Testis (tissue), 2 donors: ENCODE results near the gene LTN1.

Experiments
- CTCF ChIP-seq, 3 experiments: fragments of 450-650 bp in 2 of 3; fragments of 200-600 bp in 1 of 3; sonication (generic) in 1 of 3; IDR thresholded peaks; one replicate each; pipeline ENCODE4 v1.5.1; 2016 to 2019; ENCODE audit warnings: antibody characterized with exemption in 3 of 3, mild to moderate bottlenecking in 2 of 3, moderate library complexity in 1 of 3
- POLR2A ChIP-seq: fragments of 450-650 bp; IDR thresholded peaks from one replicate; pipeline ENCODE4 v1.6.1; 2017; ENCODE audit warnings: antibody characterized with exemption, mild to moderate bottlenecking, moderate library complexity

- TF ChIP-seq CTCF (IDR thresholded peaks at IDR 0.05) (no peak), POLR2A (no peak)
These were observed 86.4 kb downstream of the LTN1 start for GRCh38 chr21:28906236-28906635.
